Heart left ventricle (tissue), 13 donors: ENCODE data around the gene CXCL12.

Experiments
- CTCF ChIP-seq, 12 donors: fragments of 200-600 bp; sonication (generic) in 4 of 12; IDR thresholded peaks; one replicate each; pipeline versions ENCODE4 v1.5.0 to v1.8.0; 2018 to 2022; ENCODE audit warnings: antibody characterized with exemption in 12 of 12, mild to moderate bottlenecking in 5 of 12
- POLR2A ChIP-seq, 2 donors: fragments of 450-650 bp; IDR thresholded peaks; one replicate each; pipeline ENCODE4 v1.6.1; 2017; ENCODE audit warnings: antibody characterized with exemption in 2 of 2, mild to moderate bottlenecking in 2 of 2, moderate library complexity in 2 of 2
- donor health status: ischemic (EF 13 %, LVEDD 7.1; RV severe dilation, severe dysfunction).
- donor health status: DM: no; HTN: yes; CAD: no.
- donor health status: DM: no; HTN: no; CAD: no.
- donor health status: ischemic (EF 25% LVEDD 6.9; RV normal size, moderate dysfunction).
- donor health status: ischemic (EF 25% LVEDD 5.7; RV mildly dilated, moderate dysfunction).
- donor health status: ischemic (EF 35%, LVEDD 5.7; RV mildly dilated, moderate dysfunction).
- donor health status: nonischemic (EF 11% LVEDD 7.7; RV severe dilation, severe dysfunction).
- donor health status: DM: yes; HTN: yes; CAD: no.
- donor health status: PGD.
- donor health status: ischemic (EF 29% LVEDD 5.4; RV normal size, mild dysfunction).
- donor health status: nonischemic (EF 23%, LVEDD 6.1; RV moderate dilation, normal function).

DNA sequence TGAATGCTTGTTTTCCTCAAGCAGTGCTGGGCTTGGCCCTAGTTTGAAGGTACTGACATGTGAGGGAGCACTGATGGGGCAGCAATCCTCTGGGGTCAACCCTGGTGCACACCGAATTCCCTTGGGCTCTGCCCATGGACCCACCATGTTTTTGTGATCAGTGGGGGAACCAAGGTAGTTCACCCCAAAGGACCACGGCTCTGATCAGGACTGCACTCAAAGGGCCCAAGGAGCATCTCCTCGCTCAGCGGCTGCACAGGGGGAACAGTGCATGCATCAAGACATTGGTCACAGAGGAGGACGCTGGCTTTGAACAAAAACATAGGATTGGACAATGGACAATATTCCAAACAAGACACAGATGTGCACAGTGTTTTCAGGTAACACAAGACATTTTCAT is 12.7 kb downstream of the CXCL12 start:
- TF ChIP-seq CTCF (IDR thresholded peaks at IDR 0.05), result no peak
- no peak for TF ChIP-seq POLR2A (IDR thresholded peaks at IDR 0.05)
